IMR-90 (cell line): Measurements from ENCODE around the gene LRFN2. TPM values are rescaled to one million over a fixed set of nuclear protein-coding genes. Genes with fewer than 3 reads are reported as not detected.

Source experiments
- ATAC-seq: fragments of 200-7000 bp; cut with Tn5 transposase; 2 replicates; pipeline ENCODE4 v1.9.1; 2020; ENCODE audit warnings: low read depth, mild to moderate bottlenecking, moderate library complexity
- BruUV-seq: library from RNA; stranded (reverse); fragments of 400-500 nt; replicated peaks from 2 replicates; lab custom pipeline; 2021; lab: Mats Ljungman, UMichigan
- CTCF ChIA-PET: fragments of 300-600 bp; formaldehyde crosslinking; extraction: SDS; loops from one replicate; lab custom pipeline; 2021; ENCODE audit warnings: antibody characterized with exemption; lab: Yijun Ruan, JAX
- POLR2A ChIA-PET: fragments of 300-600 bp; sonication (Branson Sonifier 250); formaldehyde crosslinking; loops from one replicate; lab custom pipeline; 2022; ENCODE audit warnings: antibody characterized with exemption; ENCODE audit not compliant: unreplicated experiment; lab: Charles Lee
- DNase-seq: peaks from one replicate; pipeline ENCODE4 v3.0.0; 2013
- H2AFZ ChIP-seq: replicated peaks from 2 replicates; pipeline ENCODE3; 2013; ENCODE audit warnings: low read length, mild to moderate bottlenecking; ENCODE audit not compliant: poor library complexity
- H2AK5ac ChIP-seq: 2 replicates; pipeline ENCODE4 v1.6.1; 2013; ENCODE audit warnings: low read depth, low read length, inconsistent platforms
- H2AK9ac ChIP-seq: replicated peaks from 2 replicates; pipeline ENCODE3; 2013; ENCODE audit warnings: mild to moderate bottlenecking, low read depth, low read length, moderate library complexity; ENCODE audit not compliant: poor library complexity
- H2BK120ac ChIP-seq: 2 replicates; pipeline ENCODE4 v1.6.1; 2013; ENCODE audit warnings: low read depth, low read length, inconsistent platforms
- H2BK15ac ChIP-seq: 3 replicates; pipeline ENCODE4 v1.6.1; 2013; ENCODE audit warnings: low read depth, low read length, inconsistent platforms
- H2BK20ac ChIP-seq: 2 replicates; pipeline ENCODE4 v1.6.1; 2013; ENCODE audit warnings: low read depth, mild to moderate bottlenecking, inconsistent platforms, low read length, moderate library complexity
- H2BK5ac ChIP-seq: 2 replicates; pipeline ENCODE4 v1.6.1; 2013; ENCODE audit warnings: mild to moderate bottlenecking, low read depth, low read length, inconsistent platforms; ENCODE audit not compliant: poor library complexity, severe bottlenecking
- H3K14ac ChIP-seq: replicated peaks from 2 replicates; pipeline ENCODE4 v1.6.1; 2013; ENCODE audit warnings: low read depth, low read length, inconsistent platforms
- H3K18ac ChIP-seq: 2 replicates; pipeline ENCODE4 v1.6.1; 2013; ENCODE audit warnings: low read depth, low read length, control low read depth
- H3K23ac ChIP-seq: 2 replicates; pipeline ENCODE4 v1.6.1; 2013; ENCODE audit warnings: low read depth, low read length, inconsistent platforms
- H3K27ac ChIP-seq: 2 replicates; pipeline ENCODE4 v1.5.1; 2013; ENCODE audit warnings: mild to moderate bottlenecking, control low read depth, low read length; ENCODE audit not compliant: insufficient read depth
- H3K27me3 ChIP-seq: 2 replicates; pipeline ENCODE4 v1.6.1; 2013; ENCODE audit warnings: low read length; ENCODE audit not compliant: control insufficient read depth, insufficient read depth
- H3K36me3 ChIP-seq: 2 replicates; pipeline ENCODE4 v1.6.1; 2013; ENCODE audit warnings: low read length, mixed read lengths; ENCODE audit not compliant: control insufficient read depth, insufficient read depth
- H3K4ac ChIP-seq: 2 replicates; pipeline ENCODE4 v1.6.1; 2013; ENCODE audit warnings: low read depth, low read length, inconsistent platforms
- H3K4me1 ChIP-seq: 2 replicates; pipeline ENCODE4 v1.6.1; 2013; ENCODE audit warnings: low read length, mixed read lengths; ENCODE audit not compliant: control insufficient read depth, insufficient read depth
- H3K4me2 ChIP-seq: 2 replicates; pipeline ENCODE4 v1.6.1; 2013; ENCODE audit warnings: low read depth, mild to moderate bottlenecking, control low read depth, low read length, moderate library complexity
- H3K4me3 ChIP-seq: 2 replicates; pipeline ENCODE4 v1.5.1; 2013; ENCODE audit warnings: low read depth, mild to moderate bottlenecking, control low read depth, low read length, moderate library complexity; ENCODE audit not compliant: insufficient read depth
- H3K56ac ChIP-seq: 2 replicates; pipeline ENCODE4 v1.6.1; 2013; ENCODE audit warnings: low read length, inconsistent platforms; ENCODE audit not compliant: insufficient read depth; ENCODE audit errors: extremely low read depth
- H3K79me1 ChIP-seq, 2 experiments: 2 replicates each; pipeline ENCODE4 v1.6.1; 2013; ENCODE audit warnings: low read length in 2 of 2, inconsistent platforms in 1 of 2, low read depth in 1 of 2
- H3K9ac ChIP-seq: 2 replicates; pipeline ENCODE4 v1.6.1; 2013; ENCODE audit warnings: low read depth, low read length, control low read depth
- H3K9me1 ChIP-seq: 2 replicates; pipeline ENCODE4 v1.6.1; 2013; ENCODE audit warnings: low read length, inconsistent platforms; ENCODE audit not compliant: insufficient read depth
- H3K9me3 ChIP-seq: 2 replicates; pipeline ENCODE4 v1.6.1; 2013; ENCODE audit warnings: low read length; ENCODE audit not compliant: control insufficient read depth, insufficient read depth
- H4K20me1 ChIP-seq: 2 replicates; pipeline ENCODE4 v1.6.1; 2013; ENCODE audit warnings: low read length, inconsistent platforms; ENCODE audit not compliant: insufficient read depth
- H4K5ac ChIP-seq: 2 replicates; pipeline ENCODE4 v1.6.1; 2013; ENCODE audit warnings: mild to moderate bottlenecking, low read depth, low read length, control low read depth
- H4K8ac ChIP-seq, 2 experiments: 2 replicates each; pipeline ENCODE4 v1.6.1; 2013; ENCODE audit warnings: low read depth in 2 of 2, low read length in 2 of 2, control low read depth in 1 of 2, inconsistent platforms in 1 of 2
- H4K91ac ChIP-seq: 2 replicates; pipeline ENCODE4 v1.6.1; 2013; ENCODE audit warnings: low read depth, low read length, inconsistent platforms; ENCODE audit not compliant: insufficient read depth
- CEBPB ChIP-seq: IDR thresholded peaks from 2 replicates; pipeline ENCODE4 v1.6.1; 2012; ENCODE audit warnings: low read depth, low read length, improper control_type of control experiment
- ELK1 ChIP-seq: fragments of 150-350 bp; IDR thresholded peaks from 2 replicates; pipeline ENCODE4 v1.6.1; 2016; ENCODE audit warnings: low read depth, mild to moderate bottlenecking, low read length, moderate library complexity, borderline replicate concordance
- FOS ChIP-seq: fragments of 150-350 bp; IDR thresholded peaks from 2 replicates; pipeline ENCODE4 v1.6.1; 2016; ENCODE audit warnings: low read depth, low read length
- MAFK ChIP-seq: IDR thresholded peaks from 2 replicates; pipeline ENCODE4 v1.6.1; 2012; ENCODE audit warnings: low read depth, low read length, improper control_type of control experiment
- MXI1 ChIP-seq: IDR thresholded peaks from 2 replicates; pipeline ENCODE4 v1.6.1; 2012; ENCODE audit warnings: low read depth, mild to moderate bottlenecking, low read length, moderate library complexity, borderline replicate concordance
- NFE2L2 ChIP-seq: fragments of 150-350 bp; IDR thresholded peaks from 2 replicates; pipeline ENCODE4 v1.6.1; 2016; ENCODE audit warnings: low read depth, mild to moderate bottlenecking, low read length
- POLR2A ChIP-seq: IDR thresholded peaks from 2 replicates; pipeline ENCODE4 v1.6.1; 2012; ENCODE audit warnings: mild to moderate bottlenecking, low read depth, low read length
- RAD21 ChIP-seq: IDR thresholded peaks from 2 replicates; pipeline ENCODE4 v1.6.1; 2012; ENCODE audit warnings: low read length, improper control_type of control experiment
- RFX5 ChIP-seq: IDR thresholded peaks from 2 replicates; pipeline ENCODE4 v1.8.0; 2012; ENCODE audit warnings: low read depth, mild to moderate bottlenecking, low read length, moderate library complexity
- WGBS, 2 experiments: methylation state at CpG; one replicate each; pipeline versions ENCODE4 v1.1.5 to v1.1.7; 2013; ENCODE audit warnings: missing lambda C conversion rate in 2 of 2; ENCODE audit not compliant: insufficient read length in 1 of 2; ENCODE audit errors: extremely low coverage in 2 of 2; 5-methylcytosine and 5-hydroxymethylcytosine counted together
- dilution Hi-C: fragments of 300-500 bp; cut with HindIII; formaldehyde crosslinking; loops from one replicate; pipeline ENCODE4 v1.14.3; 2018; ENCODE audit warnings: low sequenced_read_pairs; ENCODE audit not compliant: unreplicated experiment
- in situ Hi-C: fragments of 300-500 bp; cut with MboI; formaldehyde crosslinking; loops from 3 replicates; pipeline ENCODE4 v1.14.3; 2019; ENCODE audit warnings: low sequenced_read_pairs, inconsistent platforms, mixed read lengths
- intact Hi-C: fragments of 100-400 bp; cut with micrococcal nuclease; formaldehyde crosslinking; loops from 2 replicates; pipeline ENCODE4 v1.10.0; 2022
- polyA plus RNA-seq, 3 experiments: library from polyadenylated mRNA; depleted of rRNA; stranded (reverse); fragments of >200 nt; gene quantifications; 2 replicates each; pipeline ENCODE4 v1.2.3, GENCODE V29; 2012; ENCODE audit warnings: low replicate concordance in 1 of 3
- total RNA-seq: library from RNA; depleted of rRNA; stranded (reverse); fragments of >200 nt; gene quantifications from 2 replicates; pipeline ENCODE4 v1.2.3, GENCODE V29; 2012

The LRFN2 gene
- total and polyA plus RNA-seq, 2 of the 4 experiments (the other 2 are of a cell fraction) = not detected

- no TSS peak for BruUV-seq
- CTCF ChIA-PET = interaction anchor here (1.2 kb wide), 1 partner anchor 649 kb away, joined by 3 read pairs; no protein-coding TSS in a partner anchor
- H3K4me1 ChIP-seq = no peaks in the 10 kb centered on the region
- no peak overlapping the region for H2BK5ac ChIP-seq
- H2BK20ac ChIP-seq = no peak overlapping the region
- no peak overlapping the region for H3K4ac ChIP-seq
- H3K27me3 ChIP-seq = no peaks in the 10 kb centered on the region
- no peak overlapping the region for H3K56ac ChIP-seq
- H3K4me3 ChIP-seq = no peak overlapping the region
- no peak overlapping the region for H3K9ac ChIP-seq
- H2AK5ac ChIP-seq = no peak overlapping the region
- no peaks in the 10 kb centered on the region for H4K20me1 ChIP-seq
- POLR2A ChIA-PET = no interaction called here
- no peak overlapping the region for H2AK9ac ChIP-seq
- no peak for ATAC-seq
- no peaks in the 10 kb centered on the region for H3K9me1 ChIP-seq
- H4K5ac ChIP-seq = no peak overlapping the region
- no peaks in the 10 kb centered on the region for H3K9me3 ChIP-seq
- H3K4me2 ChIP-seq = no peak overlapping the region
- H3K27ac ChIP-seq = no peak overlapping the region
- TF ChIP-seq RFX5 (no peak), NFE2L2 (no peak), MAFK (no peak), POLR2A (no peak), RAD21 (no peak), ELK1 (no peak), FOS (no peak), CEBPB (no peak), MXI1 (no peak)
- H2BK120ac ChIP-seq = no peak overlapping the region
- WGBS, 2 experiments = no CpG with 5 or more reads among the region's 2 CpGs
- intact Hi-C loops = no loop called here
- dilution Hi-C loops = no loop called here
- no peaks in the 10 kb centered on the region for H3K36me3 ChIP-seq
- no peak overlapping the region for H2AFZ ChIP-seq
- H4K8ac ChIP-seq = no peak overlapping the region
- in situ Hi-C loops = no loop called here
- no peak for DNase-seq
- H3K23ac ChIP-seq = no peak overlapping the region
- H2BK15ac ChIP-seq = no peak overlapping the region
- H3K79me1 ChIP-seq = no peaks in the 10 kb centered on the region
- H3K18ac ChIP-seq = no peak overlapping the region
- H4K91ac ChIP-seq = no peak overlapping the region
- no peak overlapping the region for H3K14ac ChIP-seq
Measured at GRCh38 chr6:40610229-40610628, 23.1 kb upstream of the LRFN2 start.
